Muscle layer of colon (tissue), 2 donors: ENCODE data around the gene PRM2.
"Not testable (repeated sequence)": the region's sequence is repeated elsewhere in the genome, so short reads cannot be mapped to it uniquely, and the experiment has no call there.

ENCODE experiments used
- H3K27ac ChIP-seq: one replicate; pipeline ENCODE4 v1.7.0; 2013; ENCODE audit warnings: low read depth, mild to moderate bottlenecking, low read length, moderate library complexity
- H3K27me3 ChIP-seq, 2 donors: one replicate each; pipeline ENCODE4 v1.7.0; 2013; ENCODE audit warnings: low read length in 2 of 2, mild to moderate bottlenecking in 2 of 2; ENCODE audit not compliant: insufficient read depth in 2 of 2, control insufficient read depth in 1 of 2
- H3K36me3 ChIP-seq: one replicate; pipeline ENCODE4 v1.7.0; 2013; ENCODE audit warnings: mild to moderate bottlenecking, low read length; ENCODE audit not compliant: insufficient read depth
- H3K4me1 ChIP-seq: one replicate; pipeline ENCODE4 v1.7.0; 2013; ENCODE audit warnings: mild to moderate bottlenecking, low read length; ENCODE audit not compliant: insufficient read depth
- H3K4me3 ChIP-seq, 2 donors: one replicate each; pipeline ENCODE4 v1.7.0; 2013; ENCODE audit warnings: low read length in 2 of 2, low read depth in 1 of 2, mild to moderate bottlenecking in 1 of 2, moderate library complexity in 1 of 2
- H3K9ac ChIP-seq: one replicate; pipeline ENCODE4 v1.7.0; 2013; ENCODE audit warnings: low read length
- H3K9me3 ChIP-seq: one replicate; pipeline ENCODE4 v1.7.0; 2013; ENCODE audit warnings: mild to moderate bottlenecking, low read length
- donor health status: abdominal sarcoma.
- donor health status: Adenocarcinoma of cecum.

The PRM2 gene

DNA sequence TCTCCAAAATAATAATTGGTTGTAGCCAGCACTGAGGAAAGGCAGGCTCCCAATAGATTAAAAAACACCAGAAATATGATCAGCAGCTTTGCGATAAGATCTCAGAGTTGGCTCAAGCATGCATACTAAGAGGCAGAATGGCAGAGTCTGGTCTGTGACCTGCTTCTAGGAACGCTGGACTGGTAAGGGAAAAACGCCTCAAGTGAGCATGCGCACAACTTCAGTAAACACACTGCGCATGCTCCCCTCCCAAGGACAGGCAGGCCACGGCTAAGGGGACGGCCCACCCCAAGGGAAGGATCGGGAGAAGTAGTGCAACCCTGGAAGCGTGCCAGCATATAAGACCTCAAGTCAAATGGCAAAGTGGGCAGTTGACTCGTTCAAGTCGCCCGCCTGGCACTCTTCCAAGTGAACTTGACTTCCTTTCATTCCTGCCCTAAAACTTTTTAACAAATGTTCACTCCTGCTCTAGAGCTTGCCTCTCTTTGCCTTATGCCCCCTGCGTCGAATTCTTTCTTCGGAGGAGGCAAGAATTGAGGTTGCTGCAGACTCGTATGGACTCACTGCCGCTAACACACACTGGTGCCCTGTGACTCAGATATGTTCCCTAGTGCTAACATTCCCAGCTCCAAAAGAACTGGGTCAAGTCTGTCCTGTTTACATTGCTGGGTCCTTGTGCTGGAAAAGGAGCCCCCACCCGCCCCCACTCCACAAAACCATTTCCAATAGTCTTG is 27.3 kb upstream of the PRM2 start:
- Histone ChIP-seq H3K9ac (no peak overlapping the region), H3K36me3 (no peaks in the 10 kb centered on the region), H3K4me1 (no peaks in the 10 kb centered on the region), H3K4me3 (no peak overlapping the region), H3K27me3 (no peaks in the 10 kb centered on the region), H3K9me3 (no peaks in the 10 kb centered on the region), H3K27ac (no peak overlapping the region)

DNA sequence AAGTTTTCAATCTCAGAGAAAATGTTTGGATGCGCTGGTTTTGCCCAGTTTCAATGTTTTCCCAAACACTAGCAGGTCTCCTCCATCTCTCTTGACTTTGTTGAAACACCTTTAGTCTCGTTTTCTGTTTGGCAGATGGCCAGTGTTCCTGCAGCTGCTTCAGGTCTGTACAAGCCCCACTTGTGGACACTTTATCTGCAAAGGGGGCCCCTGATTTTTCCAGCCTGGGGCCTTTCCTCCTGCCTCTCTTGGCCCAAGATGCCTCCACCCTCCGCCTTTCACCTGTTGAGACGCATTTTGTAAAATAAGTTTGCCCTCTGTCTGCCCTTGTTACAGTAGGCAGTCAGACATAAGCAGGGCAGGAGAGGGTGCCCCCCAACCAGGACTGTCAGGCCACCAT is 26.7 kb upstream of the PRM2 start:
- Histone ChIP-seq H3K9ac (no peak overlapping the region), H3K9me3 (no peaks in the 10 kb centered on the region), H3K4me3 (no peak overlapping the region), H3K27ac (no peak overlapping the region), H3K4me1 (peaks cover under 1% of the 10 kb centered on the region), H3K36me3 (no peaks in the 10 kb centered on the region), H3K27me3 (no peaks in the 10 kb centered on the region)

DNA sequence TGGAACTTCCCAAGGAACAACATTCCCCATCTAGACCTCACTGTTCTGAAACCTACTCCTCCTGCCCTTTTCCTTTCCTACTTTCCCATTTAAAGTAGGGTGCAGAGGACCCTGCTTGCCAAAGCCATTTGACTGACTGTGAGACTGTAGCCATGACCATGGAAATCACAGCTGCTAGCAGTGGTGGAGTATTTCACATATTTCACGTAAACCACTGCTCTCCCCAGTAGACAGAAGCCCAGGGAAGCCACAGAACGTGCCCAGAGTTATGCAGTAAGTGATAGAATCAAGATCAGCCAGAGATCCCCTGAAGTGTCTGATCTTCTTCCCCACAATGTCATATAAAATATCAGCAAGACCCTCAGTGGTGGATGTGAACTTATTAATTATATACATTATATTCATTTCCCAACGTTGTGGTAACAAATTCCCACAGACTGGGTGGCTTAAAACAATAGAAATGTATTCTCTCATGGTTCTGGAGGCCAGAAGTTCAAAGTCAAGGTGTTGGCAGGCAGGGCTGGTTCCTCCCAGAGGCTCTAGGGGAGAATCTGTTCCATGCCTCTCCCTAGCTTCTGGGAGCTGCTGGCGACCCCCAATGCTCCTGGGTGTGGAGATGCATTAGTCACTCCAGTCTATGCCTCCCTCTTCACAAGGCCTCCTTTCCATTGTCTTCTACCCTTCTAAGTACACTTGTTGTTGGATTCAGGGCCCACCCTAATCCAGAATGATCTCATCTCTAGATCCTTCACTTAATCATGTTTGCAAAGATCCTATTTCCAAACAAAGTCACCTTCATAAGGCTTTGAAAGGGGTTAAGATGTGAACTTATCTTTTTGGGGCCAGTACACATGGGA is 25.6 kb upstream of the PRM2 start:
- peaks cover 11% of the 10 kb centered on the region for H3K4me1 ChIP-seq
- H3K9me3 ChIP-seq, result no peaks in the 10 kb centered on the region
- H3K9ac ChIP-seq, result no peak overlapping the region
- H3K4me3 ChIP-seq, result no peak overlapping the region
- no peaks in the 10 kb centered on the region for H3K36me3 ChIP-seq
- H3K27me3 ChIP-seq, result no peaks in the 10 kb centered on the region
- no peak overlapping the region for H3K27ac ChIP-seq

DNA sequence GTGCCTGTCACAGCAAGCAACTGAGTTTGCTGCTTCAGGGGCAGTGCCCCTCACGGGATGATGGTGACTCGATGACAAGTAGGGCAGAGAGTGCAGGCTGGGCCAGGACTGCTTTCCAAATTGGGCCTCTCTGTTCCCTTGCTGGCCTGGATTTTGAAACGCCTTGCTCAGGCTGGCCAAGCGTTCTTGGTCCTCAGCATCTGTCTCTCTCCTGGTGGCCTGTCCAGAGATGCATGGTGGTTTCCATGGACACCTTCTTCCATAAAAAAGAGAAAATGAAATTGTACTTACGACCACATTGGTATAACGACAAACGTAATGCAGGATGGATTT is 24.2 kb upstream of the PRM2 start:
- Histone ChIP-seq H3K27me3 (no peaks in the 10 kb centered on the region), H3K4me3 (no peak overlapping the region), H3K27ac (no peak overlapping the region), H3K9me3 (no peaks in the 10 kb centered on the region), H3K9ac (no peak overlapping the region), H3K36me3 (no peaks in the 10 kb centered on the region), H3K4me1 (peaks cover 15% of the 10 kb centered on the region)

DNA sequence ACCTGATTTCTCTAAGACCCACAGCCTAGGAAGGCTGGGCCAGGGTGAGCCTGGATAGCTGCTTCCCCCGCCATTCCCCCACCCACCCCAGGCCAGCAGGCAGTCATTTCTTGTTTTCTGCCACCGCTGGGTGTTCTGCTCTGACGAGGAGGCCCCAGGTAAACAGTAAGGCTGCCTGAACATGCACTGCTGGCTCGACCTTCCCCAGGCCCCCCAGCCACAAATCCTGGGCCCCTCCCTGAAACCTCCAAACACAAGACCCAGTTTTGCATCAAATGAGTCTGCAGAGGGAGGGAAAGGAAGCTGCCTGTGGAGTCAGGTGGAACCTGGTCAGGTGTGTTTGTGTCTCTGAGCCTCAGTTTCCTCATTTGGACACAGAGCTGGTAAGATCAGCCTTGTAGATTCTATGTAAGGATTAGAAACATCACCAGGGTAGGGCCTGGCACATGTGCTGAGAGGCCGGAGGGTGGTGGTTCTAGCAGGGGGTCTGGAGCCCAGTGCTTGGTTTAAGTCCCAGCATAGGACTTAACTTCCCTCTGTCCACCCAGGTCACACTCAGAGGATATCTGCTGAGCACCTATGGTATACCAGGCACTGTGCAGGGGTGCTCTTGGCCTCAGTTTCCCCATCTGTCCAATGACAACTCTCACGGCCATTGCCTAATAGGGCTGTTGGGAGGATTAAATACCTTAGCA is 23.7 kb upstream of the PRM2 start:
- Histone ChIP-seq H3K4me1 (peaks cover 15% of the 10 kb centered on the region), H3K9me3 (no peaks in the 10 kb centered on the region), H3K36me3 (no peaks in the 10 kb centered on the region), H3K27ac (no peak overlapping the region), H3K9ac (no peak overlapping the region), H3K27me3 (no peaks in the 10 kb centered on the region), H3K4me3 (no peak overlapping the region)

DNA sequence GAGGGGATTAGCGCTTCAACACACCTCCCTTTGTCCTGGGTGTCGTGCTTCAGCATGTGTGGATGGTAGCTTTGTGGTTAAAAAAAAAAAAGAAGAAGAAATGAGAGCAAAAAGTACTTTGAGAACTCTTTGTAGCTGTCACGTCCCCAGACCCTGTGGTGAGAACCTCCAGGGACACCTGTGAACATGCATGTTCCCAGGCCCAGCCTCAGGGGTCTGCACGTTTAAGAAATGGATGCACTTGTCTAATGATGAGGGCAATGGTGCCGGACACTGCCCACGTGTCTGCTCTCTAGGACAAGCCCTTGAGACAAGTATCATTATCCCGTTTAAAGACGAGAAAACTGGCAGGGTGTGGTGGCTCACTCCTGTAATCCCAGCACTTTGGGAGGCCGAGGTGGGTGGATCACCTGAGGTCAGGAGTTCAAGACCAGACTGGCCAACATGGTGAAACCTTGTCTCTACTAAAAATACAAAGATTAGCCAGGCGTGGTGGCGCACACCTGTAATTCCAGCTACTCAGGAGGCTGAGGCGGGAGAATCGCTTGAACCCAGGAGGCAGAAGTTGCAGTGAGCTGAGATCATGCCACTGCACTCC is 22.8 kb upstream of the PRM2 start:
- not testable (repeated sequence) for H3K27me3 ChIP-seq, H3K9ac ChIP-seq, H3K9me3 ChIP-seq, H3K4me3 ChIP-seq, H3K27ac ChIP-seq, H3K36me3 ChIP-seq
- peaks cover 15% of the 10 kb centered on the region for H3K4me1 ChIP-seq

DNA sequence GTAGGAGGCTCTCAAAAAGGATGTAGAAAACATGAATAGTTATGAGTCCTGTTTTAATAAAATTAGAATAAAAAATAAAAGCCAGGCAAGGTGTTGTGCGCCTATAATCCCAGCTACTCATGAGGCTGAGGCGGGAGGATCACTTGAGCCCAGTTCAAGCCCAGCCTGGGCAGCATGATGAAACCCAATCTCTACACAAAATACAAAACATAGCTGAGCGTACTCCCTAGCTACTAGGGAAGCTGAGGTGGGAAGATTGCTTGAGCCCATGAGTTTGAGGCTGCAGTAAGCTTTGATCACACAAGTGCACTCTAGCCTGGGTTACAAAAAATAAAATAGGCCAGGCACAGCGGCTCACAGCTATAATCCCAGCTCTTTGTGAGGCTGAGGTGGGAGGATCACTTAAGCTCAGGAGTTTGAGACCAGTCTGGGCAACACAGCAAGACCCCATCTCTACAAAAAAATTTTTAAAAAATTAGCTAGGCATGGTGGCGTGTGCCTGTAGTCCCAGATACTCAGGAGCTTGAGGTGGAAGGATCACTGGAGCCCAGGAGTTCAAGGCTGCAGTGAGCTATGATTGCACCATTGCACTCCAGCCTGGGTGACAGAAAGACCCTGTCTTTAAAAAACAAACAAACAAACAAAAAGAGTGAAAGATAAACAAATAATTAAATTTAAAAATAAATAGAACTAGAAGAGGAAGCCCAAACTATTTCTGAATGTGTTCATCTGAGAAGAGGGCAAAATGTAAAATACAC is 22.0 kb upstream of the PRM2 start:
- no peaks in the 10 kb centered on the region for H3K27me3 ChIP-seq
- peak overlapping the region; percentile 62 for H3K27ac ChIP-seq
- no peaks in the 10 kb centered on the region for H3K9me3 ChIP-seq
- H3K9ac ChIP-seq, result no peak overlapping the region
- peaks cover 15% of the 10 kb centered on the region for H3K4me1 ChIP-seq
- H3K4me3 ChIP-seq, result no peak overlapping the region
- H3K36me3 ChIP-seq, result no peaks in the 10 kb centered on the region

DNA sequence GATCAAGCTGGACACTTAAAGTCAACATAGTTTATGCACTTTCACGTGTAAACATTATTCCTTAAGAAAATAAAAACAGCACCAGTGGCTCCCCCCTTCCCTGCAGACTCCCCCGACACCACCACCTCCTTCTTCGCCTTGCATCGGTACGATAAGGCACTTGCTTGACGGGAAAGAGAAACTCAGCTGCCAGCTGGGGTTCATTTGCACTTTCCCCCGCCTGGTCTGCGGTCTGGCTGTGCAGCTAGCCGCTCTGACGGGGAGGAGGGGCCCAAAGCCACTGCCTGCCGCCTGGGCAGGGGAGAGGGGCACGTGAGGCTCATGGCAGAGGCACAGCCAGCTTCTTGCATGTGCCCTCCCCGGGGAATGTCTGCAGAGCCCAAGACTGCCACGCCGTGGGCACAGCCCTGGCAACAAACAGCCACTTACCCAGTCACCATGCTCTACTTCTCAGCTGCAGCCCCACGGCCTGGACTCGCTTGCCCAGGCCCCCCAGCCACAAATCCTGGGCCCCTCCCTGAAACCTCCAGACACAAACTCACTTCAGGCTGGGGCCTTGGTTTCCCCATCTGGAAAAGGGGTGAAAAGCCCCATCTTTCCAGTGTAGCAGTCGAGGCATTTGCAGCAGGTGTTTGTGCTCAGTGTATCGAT is 21.3 kb upstream of the PRM2 start:
- H3K4me3 ChIP-seq, result peak overlapping the region in 1 of 2 donors; percentile 29
- no peaks in the 10 kb centered on the region for H3K27me3 ChIP-seq
- peaks cover 15% of the 10 kb centered on the region for H3K4me1 ChIP-seq
- peak overlapping the region; percentile 62 for H3K27ac ChIP-seq
- no peak overlapping the region for H3K9ac ChIP-seq
- no peaks in the 10 kb centered on the region for H3K36me3 ChIP-seq
- H3K9me3 ChIP-seq, result no peaks in the 10 kb centered on the region

DNA sequence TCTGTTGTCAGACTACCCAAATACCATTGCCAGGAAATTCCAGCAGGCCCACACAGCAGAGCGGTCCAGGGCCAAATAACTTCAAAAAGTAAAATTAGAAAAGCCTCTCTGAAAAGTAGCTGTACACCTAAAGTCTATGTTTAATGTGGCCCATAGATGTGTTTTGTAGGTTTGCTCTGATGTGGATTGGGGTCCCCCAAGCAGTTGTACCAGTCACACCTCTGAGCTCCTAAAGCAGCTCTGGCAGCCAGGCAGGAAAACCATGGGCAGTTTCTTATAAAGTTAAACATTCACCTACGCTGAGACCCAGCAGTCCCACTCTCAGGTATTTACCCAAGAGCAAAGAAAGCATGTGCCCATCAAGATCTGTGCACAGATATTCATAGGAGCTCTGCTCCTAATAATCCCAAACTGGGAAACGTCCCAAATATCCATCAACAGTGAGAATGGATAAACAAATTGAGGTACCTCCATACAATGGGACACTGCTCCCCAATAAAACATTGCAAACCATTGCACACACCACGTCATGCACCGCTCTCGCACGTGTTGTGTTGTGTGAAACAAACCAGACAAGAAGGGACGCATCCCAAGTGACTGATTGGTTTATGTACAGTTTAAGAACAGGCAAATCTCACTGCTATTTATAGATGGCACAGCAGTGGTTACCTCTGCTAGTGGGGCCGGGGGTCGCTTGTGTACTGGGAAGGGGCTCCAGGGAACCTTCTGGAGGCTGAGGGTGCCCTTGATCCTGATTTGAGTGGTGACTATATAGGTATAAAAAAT is 20.6 kb upstream of the PRM2 start:
- H3K9me3 ChIP-seq, result no peaks in the 10 kb centered on the region
- peak overlapping the region in 1 of 2 donors; percentile 29 for H3K4me3 ChIP-seq
- H3K4me1 ChIP-seq, result peaks cover 15% of the 10 kb centered on the region
- H3K9ac ChIP-seq, result no peak overlapping the region
- no peak overlapping the region for H3K27ac ChIP-seq
- H3K36me3 ChIP-seq, result no peaks in the 10 kb centered on the region
- no peaks in the 10 kb centered on the region for H3K27me3 ChIP-seq

DNA sequence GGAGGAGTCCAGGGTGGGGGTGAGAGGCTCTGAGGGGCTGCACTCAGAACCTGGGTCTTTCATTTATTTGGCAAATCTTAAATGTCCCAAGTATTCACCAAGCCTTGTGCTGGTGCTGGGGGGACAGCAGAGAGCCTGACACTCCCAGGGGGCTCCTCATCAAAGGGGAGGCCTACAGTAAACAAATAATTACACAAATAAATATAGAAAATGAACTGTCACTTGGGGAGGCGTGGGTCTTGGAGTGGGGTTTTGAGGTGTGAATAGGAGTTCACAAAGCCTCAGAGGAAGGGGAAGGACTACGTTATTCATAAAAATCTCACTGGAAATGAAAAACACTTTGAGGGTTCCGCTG is 20.0 kb upstream of the PRM2 start:
- H3K9ac ChIP-seq, result no peak overlapping the region
- H3K27ac ChIP-seq, result no peak overlapping the region
- H3K9me3 ChIP-seq, result no peaks in the 10 kb centered on the region
- peaks cover 15% of the 10 kb centered on the region for H3K4me1 ChIP-seq
- no peak overlapping the region for H3K4me3 ChIP-seq
- no peaks in the 10 kb centered on the region for H3K27me3 ChIP-seq
- no peaks in the 10 kb centered on the region for H3K36me3 ChIP-seq
